K562 (cell line): ENCODE results near the gene SEMA3C. TPM values are rescaled to one million over a fixed set of nuclear protein-coding genes. Genes with fewer than 3 reads are reported as not detected.

Experiments used
- ATAC-seq: fragments of 200-7000 bp; cut with Tn5 transposase; 3 replicates; pipeline ENCODE4 v1.9.1; 2020; ENCODE audit warnings: moderate library complexity
- BruUV-seq: library from RNA; stranded (reverse); fragments of 400-500 nt; replicated peaks from 2 replicates; lab custom pipeline; 2021; lab: Mats Ljungman, UMichigan
- CTCF ChIA-PET: fragments of 300-600 bp; formaldehyde crosslinking; extraction: SDS; loops from one replicate; lab custom pipeline; 2021; ENCODE audit warnings: low intra/inter-chr PET ratio; lab: Yijun Ruan, JAX
- POLR2A ChIA-PET: fragments of 300-600, 350-650 bp; sonication (Branson Sonifier 250); formaldehyde crosslinking; extraction: SDS; loops from one replicate; lab custom pipeline; 2021; ENCODE audit warnings: antibody characterized with exemption, inconsistent platforms; lab: Yijun Ruan, JAX
- DNase-seq, 4 experiments: peaks; one replicate each; pipeline versions ENCODE4 v3.0.0 to v3.0.0-alpha.2; 2011 to 2018; ENCODE audit warnings: low spot score in 3 of 4, mixed read lengths in 3 of 4; ENCODE audit errors: extremely low read depth in 1 of 4
- FAIRE-seq: peaks from 2 replicates; lab custom pipeline; 2011; peaks lifted over from hg19 to GRCh38; lab: Jason Lieb, UNC
- H2AFZ ChIP-seq: 2 replicates; pipeline ENCODE4 v1.6.0; 2011; ENCODE audit warnings: low read depth, low read length, control low read depth, inconsistent platforms
- H3K27ac ChIP-seq: fragments of 200-600 bp; 3 replicates; pipeline ENCODE4 v1.8.0; 2011; ENCODE audit warnings: low read depth, mild to moderate bottlenecking, control low read depth, inconsistent platforms, low read length, moderate library complexity, mixed read lengths; ENCODE audit errors: extremely low read depth
- H3K27me3 ChIP-seq, 2 experiments: fragments of 300-600 bp in 1 of 2; 2 replicates in 1 of 2; 3 replicates in 1 of 2; pipeline versions ENCODE4 v1.6.0 to v1.8.0; 2011; ENCODE audit warnings: inconsistent platforms in 2 of 2, low read length in 2 of 2, mild to moderate bottlenecking in 1 of 2, mixed read lengths in 1 of 2, moderate library complexity in 1 of 2; ENCODE audit not compliant: control insufficient read depth in 2 of 2, insufficient read depth in 2 of 2
- H3K36me3 ChIP-seq: fragments of 300-600 bp; 3 replicates; pipeline ENCODE4 v1.8.0; 2011; ENCODE audit warnings: mild to moderate bottlenecking, low read length, inconsistent platforms; ENCODE audit not compliant: control insufficient read depth, insufficient read depth
- H3K4me1 ChIP-seq, 2 experiments: fragments of 200-600 bp in 1 of 2; replicated peaks in 1 of 2; 2 replicates in 1 of 2; 3 replicates in 1 of 2; pipeline versions ENCODE4 v1.5.1 to v1.8.0; 2011; ENCODE audit warnings: inconsistent platforms in 2 of 2, low read length in 2 of 2, mild to moderate bottlenecking in 1 of 2, mixed read lengths in 1 of 2, moderate library complexity in 1 of 2; ENCODE audit not compliant: control insufficient read depth in 2 of 2, insufficient read depth in 2 of 2
- H3K4me2 ChIP-seq: 2 replicates; pipeline ENCODE4 v1.6.1; 2011; ENCODE audit warnings: low read length, control low read depth, inconsistent platforms, mixed read lengths; ENCODE audit not compliant: insufficient read depth
- H3K4me3 ChIP-seq: fragments of 200-600 bp; sonication (generic), shearing (Covaris generic); 2 replicates; pipeline ENCODE4 v1.5.1; 2016; ENCODE audit warnings: control low read depth, inconsistent platforms
- H3K79me2 ChIP-seq: fragments of 200-600 bp; 3 replicates; pipeline ENCODE4 v1.8.0; 2011; ENCODE audit warnings: low read length, inconsistent platforms; ENCODE audit not compliant: control insufficient read depth, insufficient read depth
- H3K9ac ChIP-seq, 2 experiments: 2 replicates each; pipeline versions ENCODE4 v1.6.0 to v1.6.1; 2011; ENCODE audit warnings: low read depth in 2 of 2, low read length in 2 of 2, control low read depth in 1 of 2, inconsistent platforms in 1 of 2, mild to moderate bottlenecking in 1 of 2, mixed read lengths in 1 of 2; ENCODE audit not compliant: insufficient read depth in 1 of 2
- H3K9me1 ChIP-seq: one replicate; pipeline ENCODE4 v1.6.0; 2011; ENCODE audit warnings: inconsistent platforms, mild to moderate bottlenecking, low read length, moderate library complexity; ENCODE audit not compliant: control insufficient read depth, insufficient read depth
- H3K9me3 ChIP-seq: replicated peaks from 2 replicates; pipeline ENCODE4 v1.5.1; 2011; ENCODE audit warnings: low read depth, low read length, inconsistent platforms; ENCODE audit not compliant: control insufficient read depth, insufficient read depth
- H4K20me1 ChIP-seq: replicated peaks from 2 replicates; pipeline ENCODE4 v1.6.1; 2011; ENCODE audit warnings: low read length, inconsistent platforms, mixed read lengths; ENCODE audit not compliant: control insufficient read depth, insufficient read depth
- CREB1 ChIP-seq, 2 experiments: sonication (generic) in 1 of 2; formaldehyde crosslinking in 1 of 2; IDR thresholded peaks; 2 replicates each; pipeline versions ENCODE4 v1.6.1 to v1.8.0; 2012 to 2022; ENCODE audit warnings: inconsistent platforms in 1 of 2, mild to moderate bottlenecking in 1 of 2, missing genetic modification reagents in 1 of 2, moderate library complexity in 1 of 2
- FUS ChIP-seq: fragments of 200-400 bp; formaldehyde crosslinking; optimal IDR thresholded peaks from 2 replicates; pipeline ENCODE3; 2017; ENCODE audit warnings: low read depth, low read length
- GTF2F1 ChIP-seq: IDR thresholded peaks from 2 replicates; pipeline ENCODE4 v1.6.1; 2011; ENCODE audit warnings: low read depth, low read length, improper control_type of control experiment
- KAT8 ChIP-seq: fragments of 450-650 bp; IDR thresholded peaks from 2 replicates; pipeline ENCODE4 v1.6.1; 2016; ENCODE audit warnings: low read depth, mild to moderate bottlenecking
- MCM7 ChIP-seq, 2 experiments: fragments of 450-650 bp; IDR thresholded peaks; 2 replicates each; pipeline ENCODE4 v1.6.1; 2016 to 2018
- STAT5A ChIP-seq: IDR thresholded peaks from 2 replicates; pipeline ENCODE4 v1.6.1; 2012; ENCODE audit warnings: low read length, inconsistent platforms, borderline replicate concordance
- ZNF717 ChIP-seq: fragments of 250-450 bp; sonication (Bioruptor Pico); IDR thresholded peaks from 2 replicates; pipeline ENCODE4 v1.5.0; 2021
- WGBS: fragments of 100-300 bp; shearing (Covaris generic); methylation state at CpG from one replicate; pipeline ENCODE4 v1.1.6; 2016; ENCODE audit warnings: low coverage, mixed read lengths; ENCODE audit not compliant: insufficient coverage; ENCODE audit errors: missing lambda C conversion rate; 5-methylcytosine and 5-hydroxymethylcytosine counted together
- in situ Hi-C: fragments of 300-500 bp; cut with MboI; formaldehyde crosslinking; loops from 4 replicates; pipeline ENCODE4 v1.15.0; 2018; ENCODE audit warnings: inconsistent platforms, mixed read lengths
- intact Hi-C: fragments of 100-400 bp; cut with micrococcal nuclease; formaldehyde crosslinking; loops from 2 replicates; pipeline ENCODE4 v1.14.2; 2022
- polyA plus RNA-seq, 8 experiments: library from polyadenylated mRNA; depleted of rRNA in 4 of 8; stranded (reverse) in 5 of 8; unstranded in 3 of 8; fragments of >200 nt; fragmentation: Nextera tagmentation in 2 of 8; fragmentation: Illumina TruSeq in 1 of 8; extraction: Ambion mirVana in 2 of 8; extraction: Trizol in 1 of 8; gene quantifications; 2 replicates each; pipeline versions ENCODE4 v1.2.1 to v1.2.3, GENCODE V29; 2011 to 2014; ENCODE audit warnings: inconsistent platforms in 1 of 8, missing spikeins in 1 of 8
- total RNA-seq, 7 experiments: library from RNA; depleted of rRNA in 6 of 7; stranded (reverse); fragments of >200 nt in 6 of 7; fragmentation: Illumina TruSeq in 2 of 7; extraction: Trizol in 2 of 7; gene quantifications; 2 replicates each; pipeline versions ENCODE4 v1.2.1 to v1.2.3, GENCODE V29; 2011 to 2021; ENCODE audit warnings: low replicate concordance in 1 of 7
- TF ChIP-seq, protein P1 (sequence below): sonication (generic); formaldehyde crosslinking; IDR thresholded peaks from 2 replicates; pipeline ENCODE4 v1.8.0; 2023; ENCODE audit warnings: mild to moderate bottlenecking, missing genetic modification reagents
- TF ChIP-seq, protein P2 (sequence below): conservative IDR thresholded peaks from 2 replicates; pipeline ENCODE4 v1.6.1; 2011; ENCODE audit warnings: low read depth, mild to moderate bottlenecking, low read length; ENCODE audit not compliant: control insufficient read depth

SEMA3C gene
- total and polyA plus RNA-seq, 9 of the 15 experiments (the other 6 are each of a cell fraction or from before 2014, with no cell fraction given): 0.04 to 0.36 (median 0.12) TPM; not detected in 3

DNA sequence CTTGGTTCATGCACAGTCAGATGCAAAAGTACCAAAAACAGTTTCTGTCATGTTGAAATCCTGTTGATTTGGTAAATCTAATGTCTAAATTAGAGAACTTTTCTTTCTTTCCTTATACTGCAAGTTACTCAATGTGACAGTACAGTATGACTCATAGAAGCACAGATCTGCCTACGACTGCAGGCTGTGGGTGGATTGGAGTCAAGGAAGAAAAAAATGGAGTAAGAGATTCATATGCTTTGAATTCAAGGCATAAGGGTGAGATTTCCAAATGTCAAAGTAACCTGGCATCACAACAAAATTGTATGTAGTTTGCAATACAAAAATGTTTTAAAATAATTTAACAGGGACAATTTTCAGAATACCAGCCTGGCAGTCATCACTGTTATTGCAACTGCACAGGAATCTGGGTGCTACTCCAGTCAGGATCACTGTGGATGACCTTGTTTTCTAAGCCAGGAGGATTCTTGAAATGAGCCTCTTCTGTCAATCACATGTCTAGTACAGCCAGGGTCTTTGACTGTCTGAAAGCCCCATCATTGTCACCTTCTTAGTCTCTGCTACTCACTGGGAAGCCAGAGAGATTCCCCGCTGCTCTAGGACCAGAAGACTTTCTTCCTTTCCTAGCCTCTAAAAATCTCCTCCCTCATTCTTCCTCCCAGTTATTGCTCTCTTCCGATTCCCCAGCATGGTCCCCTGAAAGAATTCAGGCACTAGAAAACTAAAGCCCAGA lies 196.8 kb downstream of the SEMA3C start (continued):
- TF ChIP-seq, protein P1, sequence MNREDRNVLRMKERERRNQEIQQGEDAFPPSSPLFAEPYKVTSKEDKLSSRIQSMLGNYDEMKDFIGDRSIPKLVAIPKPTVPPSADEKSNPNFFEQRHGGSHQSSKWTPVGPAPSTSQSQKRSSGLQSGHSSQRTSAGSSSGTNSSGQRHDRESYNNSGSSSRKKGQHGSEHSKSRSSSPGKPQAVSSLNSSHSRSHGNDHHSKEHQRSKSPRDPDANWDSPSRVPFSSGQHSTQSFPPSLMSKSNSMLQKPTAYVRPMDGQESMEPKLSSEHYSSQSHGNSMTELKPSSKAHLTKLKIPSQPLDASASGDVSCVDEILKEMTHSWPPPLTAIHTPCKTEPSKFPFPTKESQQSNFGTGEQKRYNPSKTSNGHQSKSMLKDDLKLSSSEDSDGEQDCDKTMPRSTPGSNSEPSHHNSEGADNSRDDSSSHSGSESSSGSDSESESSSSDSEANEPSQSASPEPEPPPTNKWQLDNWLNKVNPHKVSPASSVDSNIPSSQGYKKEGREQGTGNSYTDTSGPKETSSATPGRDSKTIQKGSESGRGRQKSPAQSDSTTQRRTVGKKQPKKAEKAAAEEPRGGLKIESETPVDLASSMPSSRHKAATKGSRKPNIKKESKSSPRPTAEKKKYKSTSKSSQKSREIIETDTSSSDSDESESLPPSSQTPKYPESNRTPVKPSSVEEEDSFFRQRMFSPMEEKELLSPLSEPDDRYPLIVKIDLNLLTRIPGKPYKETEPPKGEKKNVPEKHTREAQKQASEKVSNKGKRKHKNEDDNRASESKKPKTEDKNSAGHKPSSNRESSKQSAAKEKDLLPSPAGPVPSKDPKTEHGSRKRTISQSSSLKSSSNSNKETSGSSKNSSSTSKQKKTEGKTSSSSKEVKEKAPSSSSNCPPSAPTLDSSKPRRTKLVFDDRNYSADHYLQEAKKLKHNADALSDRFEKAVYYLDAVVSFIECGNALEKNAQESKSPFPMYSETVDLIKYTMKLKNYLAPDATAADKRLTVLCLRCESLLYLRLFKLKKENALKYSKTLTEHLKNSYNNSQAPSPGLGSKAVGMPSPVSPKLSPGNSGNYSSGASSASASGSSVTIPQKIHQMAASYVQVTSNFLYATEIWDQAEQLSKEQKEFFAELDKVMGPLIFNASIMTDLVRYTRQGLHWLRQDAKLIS (CRISPR knock-in tag): no peak
- TF ChIP-seq MCM7 (IDR thresholded peaks at IDR 0.05): no peak
- no peak for TF ChIP-seq STAT5A
- TF ChIP-seq CREB1 (IDR thresholded peaks at IDR 0.05): no peak
- no peak for TF ChIP-seq CREB1 (CRISPR knock-in tag; IDR thresholded peaks at IDR 0.05)

DNA sequence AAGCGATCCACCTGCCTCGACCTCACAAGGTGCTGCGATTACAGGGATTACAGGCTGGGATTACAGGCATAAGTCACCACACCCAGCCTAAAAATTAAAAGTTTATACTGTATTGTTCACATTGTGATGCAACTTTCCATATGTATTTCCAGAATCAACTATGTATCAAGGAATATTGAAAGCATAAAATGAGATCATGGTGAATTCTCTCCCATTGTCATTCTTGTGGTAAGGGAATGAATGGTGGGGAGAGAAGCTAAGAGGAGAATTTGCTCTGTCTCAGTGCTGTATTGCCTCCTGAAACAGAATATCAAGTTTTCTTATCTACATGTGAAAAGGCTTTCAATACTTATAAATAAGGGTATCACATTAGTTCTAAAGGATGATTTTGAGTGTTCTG lies 198.7 kb downstream of the SEMA3C start:
- H4K20me1 ChIP-seq: no peaks in the 10 kb centered on the region
- intact Hi-C loops (no loop called here), in situ Hi-C loops (no loop called here)
- ATAC-seq (no peak), DNase-seq (no peak), FAIRE-seq (no peak)
- H3K4me3 ChIP-seq: no peak overlapping the region
- 2% methylated on average over 3 of the region's 3 CpGs for WGBS
- no peak overlapping the region for H2AFZ ChIP-seq
- no peaks in the 10 kb centered on the region for H3K36me3 ChIP-seq
- ChIA-PET POLR2A (no interaction called here), CTCF (no interaction called here)
- no peaks in the 10 kb centered on the region for H3K27me3 ChIP-seq
- no peak overlapping the region for H3K9ac ChIP-seq
- H3K4me1 ChIP-seq: no peaks in the 10 kb centered on the region
- no peaks in the 10 kb centered on the region for H3K9me1 ChIP-seq
- BruUV-seq: no TSS peak
- H3K79me2 ChIP-seq: no peaks in the 10 kb centered on the region
- H3K4me2 ChIP-seq: no peak overlapping the region
- H3K27ac ChIP-seq: no peak overlapping the region
- H3K9me3 ChIP-seq: no peaks in the 10 kb centered on the region
- TF ChIP-seq FUS: no peak
- no peak for TF ChIP-seq KAT8
- TF ChIP-seq ZNF717 (CRISPR knock-in tag): no peak
- TF ChIP-seq, protein P2, sequence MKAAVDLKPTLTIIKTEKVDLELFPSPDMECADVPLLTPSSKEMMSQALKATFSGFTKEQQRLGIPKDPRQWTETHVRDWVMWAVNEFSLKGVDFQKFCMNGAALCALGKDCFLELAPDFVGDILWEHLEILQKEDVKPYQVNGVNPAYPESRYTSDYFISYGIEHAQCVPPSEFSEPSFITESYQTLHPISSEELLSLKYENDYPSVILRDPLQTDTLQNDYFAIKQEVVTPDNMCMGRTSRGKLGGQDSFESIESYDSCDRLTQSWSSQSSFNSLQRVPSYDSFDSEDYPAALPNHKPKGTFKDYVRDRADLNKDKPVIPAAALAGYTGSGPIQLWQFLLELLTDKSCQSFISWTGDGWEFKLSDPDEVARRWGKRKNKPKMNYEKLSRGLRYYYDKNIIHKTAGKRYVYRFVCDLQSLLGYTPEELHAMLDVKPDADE: no peak
- no peak for TF ChIP-seq GTF2F1
